Activated T-cell treated with anti-CD3 and anti-CD28 coated beads, Interleukin-2, amount 50 U/mL, for 4 hours (primary cell): ENCODE results near the gene GNB1. TPM values are rescaled to one million over a fixed set of nuclear protein-coding genes. Genes with fewer than 3 reads are reported as not detected.
"Not testable (repeated sequence)": the region's sequence is repeated elsewhere in the genome, so short reads cannot be mapped to it uniquely, and the experiment has no call there.

Experiments
- ATAC-seq, 2 donors: fragments of 200-7000 bp; cut with Tn5 transposase; one replicate each; pipeline ENCODE4 v1.10.0; 2021
- DNase-seq: peaks from one replicate; pipeline ENCODE4 v3.0.0-alpha.2; 2020
- H3K27me3 Mint-ChIP-seq: one replicate; pipeline ENCODE4 v1.8.0; 2021; ENCODE audit warnings: low read depth, mixed read lengths
- H3K36me3 Mint-ChIP-seq: one replicate; pipeline ENCODE4 v1.8.0; 2022; ENCODE audit warnings: mixed read lengths; ENCODE audit not compliant: insufficient read depth
- H3K4me1 Mint-ChIP-seq: one replicate; pipeline ENCODE4 v1.8.0; 2021; ENCODE audit warnings: low read depth, mixed read lengths
- H3K4me3 Mint-ChIP-seq: one replicate; pipeline ENCODE4 v1.8.0; 2021; ENCODE audit warnings: mild to moderate bottlenecking, moderate library complexity, mixed read lengths
- H3K9me3 Mint-ChIP-seq: one replicate; pipeline ENCODE4 v1.8.0; 2021; ENCODE audit warnings: mixed read lengths
- total RNA-seq, 3 donors: library from RNA; stranded (reverse); gene quantifications; one replicate each; pipeline ENCODE4 v1.2.1, GENCODE V29; 2021

GNB1 gene
- total RNA-seq, 3 donors from 2014 or later, result 354 to 395 (median 387) TPM

- Mint-ChIP-seq H3K36me3 (no peaks in the 10 kb centered on the region), H3K4me3 (peak overlapping the region; percentile 85), H3K9me3 (no peaks in the 10 kb centered on the region), H3K27me3 (no peaks in the 10 kb centered on the region), H3K4me1 (peaks cover 43% of the 10 kb centered on the region)
- ATAC-seq, result no peak
- DNase-seq, result no peak
These were observed 1.9 kb upstream of the GNB1 start for GRCh38 chr1:1892763-1893120.

GRCh38 chr1:1892079-1892762, 1.3 kb upstream of the GNB1 start:
- Mint-ChIP-seq H3K36me3 (no peaks in the 10 kb centered on the region), H3K27me3 (no peaks in the 10 kb centered on the region), H3K4me1 (peaks cover 48% of the 10 kb centered on the region), H3K9me3 (no peaks in the 10 kb centered on the region), H3K4me3 (peak overlapping the region; percentile 85)
- no peak for DNase-seq
- no peak for ATAC-seq

- ATAC-seq (peak; percentile 45 to 51), DNase-seq (peak; percentile 77)
- Mint-ChIP-seq H3K27me3 (no peaks in the 10 kb centered on the region), H3K36me3 (no peaks in the 10 kb centered on the region), H3K4me1 (peaks cover 52% of the 10 kb centered on the region), H3K9me3 (no peaks in the 10 kb centered on the region), H3K4me3 (peak overlapping the region; percentile 85)
These were observed 627 bp upstream of the GNB1 start for GRCh38 chr1:1891349-1892078.

GRCh38 chr1:1889847-1890505, 911 bp downstream of the GNB1 start:
- H3K4me1 Mint-ChIP-seq, result peaks cover 55% of the 10 kb centered on the region
- ATAC-seq, result peak; percentile 41 to 44
- H3K36me3 Mint-ChIP-seq, result no peaks in the 10 kb centered on the region
- H3K9me3 Mint-ChIP-seq, result no peaks in the 10 kb centered on the region
- H3K27me3 Mint-ChIP-seq, result no peaks in the 10 kb centered on the region
- peak overlapping the region; percentile 87 for H3K4me3 Mint-ChIP-seq
- no peak for DNase-seq

- no peaks in the 10 kb centered on the region for H3K9me3 Mint-ChIP-seq
- H3K36me3 Mint-ChIP-seq, result no peaks in the 10 kb centered on the region
- peak overlapping the region; percentile 87 for H3K4me3 Mint-ChIP-seq
- ATAC-seq (no peak), DNase-seq (no peak)
- H3K27me3 Mint-ChIP-seq, result no peaks in the 10 kb centered on the region
- H3K4me1 Mint-ChIP-seq, result peaks cover 53% of the 10 kb centered on the region
These were observed 1.7 kb downstream of the GNB1 start for GRCh38 chr1:1889090-1889750.

GRCh38 chr1:1883890-1884289, 7.0 kb downstream of the GNB1 start:
- H3K36me3 Mint-ChIP-seq, H3K4me3 Mint-ChIP-seq, ATAC-seq, DNase-seq, H3K27me3 Mint-ChIP-seq, H3K9me3 Mint-ChIP-seq: not testable (repeated sequence)
- H3K4me1 Mint-ChIP-seq, result peaks cover 78% of the 10 kb centered on the region

GRCh38 chr1:1883092-1883873, 7.6 kb downstream of the GNB1 start:
- Mint-ChIP-seq H3K4me1 (peaks cover 78% of the 10 kb centered on the region), H3K36me3 (peaks cover 7% of the 10 kb centered on the region), H3K9me3 (no peaks in the 10 kb centered on the region), H3K4me3 (peak overlapping the region; percentile 37), H3K27me3 (no peaks in the 10 kb centered on the region)
- ATAC-seq (peak in 1 of 2 donors; percentile 30), DNase-seq (no peak)

- Mint-ChIP-seq H3K9me3 (no peaks in the 10 kb centered on the region), H3K4me1 (peaks cover 74% of the 10 kb centered on the region), H3K36me3 (peaks cover 11% of the 10 kb centered on the region), H3K4me3 (peak overlapping the region; percentile 35), H3K27me3 (no peaks in the 10 kb centered on the region)
- DNase-seq, result no peak
- no peak for ATAC-seq
These were observed 9.2 kb downstream of the GNB1 start for GRCh38 chr1:1881727-1882126.

- no peak for DNase-seq
- Mint-ChIP-seq H3K4me3 (no peak overlapping the region), H3K27me3 (no peaks in the 10 kb centered on the region), H3K4me1 (peaks cover 78% of the 10 kb centered on the region), H3K9me3 (no peaks in the 10 kb centered on the region), H3K36me3 (peaks cover 20% of the 10 kb centered on the region)
- no peak for ATAC-seq
These were observed 10.1 kb downstream of the GNB1 start for GRCh38 chr1:1880617-1881312.

- Mint-ChIP-seq H3K36me3 (peaks cover 25% of the 10 kb centered on the region), H3K27me3 (no peaks in the 10 kb centered on the region), H3K9me3 (no peaks in the 10 kb centered on the region), H3K4me3 (no peak overlapping the region), H3K4me1 (peaks cover 84% of the 10 kb centered on the region)
- ATAC-seq, result no peak
- no peak for DNase-seq
These were observed 10.9 kb downstream of the GNB1 start for GRCh38 chr1:1879942-1880341.

- Mint-ChIP-seq H3K4me3 (no peak overlapping the region), H3K4me1 (peaks cover 78% of the 10 kb centered on the region), H3K9me3 (no peaks in the 10 kb centered on the region), H3K36me3 (peaks cover 25% of the 10 kb centered on the region), H3K27me3 (no peaks in the 10 kb centered on the region)
- DNase-seq (no peak), ATAC-seq (no peak)
These were observed 12.9 kb downstream of the GNB1 start for GRCh38 chr1:1877865-1878436.

- no peak for DNase-seq
- Mint-ChIP-seq H3K9me3 (no peaks in the 10 kb centered on the region), H3K4me1 (peaks cover 82% of the 10 kb centered on the region), H3K36me3 (peaks cover 30% of the 10 kb centered on the region), H3K4me3 (peak overlapping the region; percentile 58), H3K27me3 (no peaks in the 10 kb centered on the region)
- no peak for ATAC-seq
These were observed 14.5 kb downstream of the GNB1 start for GRCh38 chr1:1876335-1876930.

- H3K4me1 Mint-ChIP-seq, result peaks cover 82% of the 10 kb centered on the region
- DNase-seq (no peak), ATAC-seq (peak; percentile 80 to 84)
- peaks cover 32% of the 10 kb centered on the region for H3K36me3 Mint-ChIP-seq
- H3K27me3 Mint-ChIP-seq, result no peaks in the 10 kb centered on the region
- H3K4me3 Mint-ChIP-seq, result peak overlapping the region; percentile 58
- no peaks in the 10 kb centered on the region for H3K9me3 Mint-ChIP-seq
These were observed 15.0 kb downstream of the GNB1 start for GRCh38 chr1:1875932-1876331.
